ENCODE measurements around the gene C2orf78.

The C2orf78 gene

GRCh38 chr2:73838889-73839534 is 55.0 kb downstream of the C2orf78 start:
- no peak for DNase-seq

GRCh38 chr2:73839653-73840411 is 55.8 kb downstream of the C2orf78 start:
- DNase-seq = no peak

GRCh38 chr2:73841912-73842738 is 58.1 kb downstream of the C2orf78 start:
- DNase-seq = no peak

GRCh38 chr2:73842739-73843019 is 58.7 kb downstream of the C2orf78 start:
- DNase-seq = no peak

- DNase-seq = no peak
Observed at GRCh38 chr2:73844087-73844486, 60.1 kb downstream of the C2orf78 start.

GRCh38 chr2:73850009-73850408 is 66.0 kb downstream of the C2orf78 start:
- DNase-seq = no peak

- no peak for DNase-seq
Observed at GRCh38 chr2:73851274-73851673, 67.3 kb downstream of the C2orf78 start.

- DNase-seq = no peak
Observed at GRCh38 chr2:73852020-73852419, 68.0 kb downstream of the C2orf78 start.

- DNase-seq = no peak
Observed at GRCh38 chr2:73855526-73855925, 71.5 kb downstream of the C2orf78 start.

GRCh38 chr2:73856214-73856613 is 72.2 kb downstream of the C2orf78 start:
- DNase-seq = no peak

- DNase-seq = no peak
Observed at GRCh38 chr2:73859721-73860586, 76.0 kb downstream of the C2orf78 start.

GRCh38 chr2:73862987-73863386 is 79.0 kb downstream of the C2orf78 start:
- no peak for DNase-seq

Measured in CD4-positive, alpha-beta T cell treated with Interleukin-6 for 4 hours (primary cell).